H9 (cell line): ENCODE data around the gene MSANTD2. TPM values are rescaled to one million over a fixed set of nuclear protein-coding genes. Genes with fewer than 3 reads are reported as not detected.

Experiments used
- DNase-seq: peaks from one replicate; pipeline ENCODE4 v3.0.0-alpha.2; 2017
- H2AFZ ChIP-seq: one replicate; pipeline ENCODE4 v1.6.1; 2013; ENCODE audit warnings: mild to moderate bottlenecking, low read length, control low read depth, moderate library complexity
- H2AK5ac ChIP-seq: 2 replicates; pipeline ENCODE4 v1.6.1; 2013; ENCODE audit warnings: low read length, control low read depth, mixed read lengths; ENCODE audit not compliant: insufficient read length
- H2BK120ac ChIP-seq: one replicate; pipeline ENCODE4 v1.6.1; 2013; ENCODE audit warnings: low read depth, mild to moderate bottlenecking, low read length, control low read depth, inconsistent platforms; ENCODE audit not compliant: poor library complexity, severe bottlenecking
- H2BK12ac ChIP-seq: 2 replicates; pipeline ENCODE4 v1.6.1; 2013; ENCODE audit warnings: low read length, control low read depth, mixed read lengths, low read depth; ENCODE audit not compliant: insufficient read length
- H2BK15ac ChIP-seq: 2 replicates; pipeline ENCODE4 v1.6.1; 2013; ENCODE audit warnings: low read depth, low read length, control low read depth
- H2BK20ac ChIP-seq: one replicate; pipeline ENCODE4 v1.6.1; 2013; ENCODE audit warnings: low read depth, mild to moderate bottlenecking, low read length, control low read depth, inconsistent platforms; ENCODE audit not compliant: poor library complexity, severe bottlenecking
- H2BK5ac ChIP-seq: 2 replicates; pipeline ENCODE4 v1.6.1; 2013; ENCODE audit warnings: low read length, control low read depth, mixed read lengths; ENCODE audit not compliant: insufficient read length
- H3K14ac ChIP-seq: 2 replicates; pipeline ENCODE4 v1.6.1; 2013; ENCODE audit warnings: low read length, control low read depth; ENCODE audit not compliant: insufficient read depth
- H3K18ac ChIP-seq: 2 replicates; pipeline ENCODE4 v1.6.1; 2013; ENCODE audit warnings: low read depth, mild to moderate bottlenecking, mixed read lengths, low read length, control low read depth; ENCODE audit not compliant: insufficient read length
- H3K23ac ChIP-seq: 2 replicates; pipeline ENCODE4 v1.6.1; 2013; ENCODE audit warnings: low read length, control low read depth, mixed read lengths, low read depth; ENCODE audit not compliant: insufficient read length
- H3K23me2 ChIP-seq: 2 replicates; pipeline ENCODE4 v1.6.1; 2013; ENCODE audit warnings: low read depth, mild to moderate bottlenecking, mixed read lengths, low read length, control low read depth; ENCODE audit not compliant: insufficient read length, poor library complexity, severe bottlenecking
- H3K27ac ChIP-seq: 2 replicates; pipeline ENCODE4 v1.5.1; 2013; ENCODE audit warnings: low read length, control low read depth, mixed read lengths, low read depth; ENCODE audit not compliant: insufficient read length
- H3K27me3 ChIP-seq: 2 replicates; pipeline ENCODE4 v1.6.1; 2013; ENCODE audit warnings: low read length, control low read depth, inconsistent platforms; ENCODE audit not compliant: insufficient read depth
- H3K4ac ChIP-seq: 2 replicates; pipeline ENCODE4 v1.6.1; 2013; ENCODE audit warnings: low read depth, mild to moderate bottlenecking, control low read depth, inconsistent platforms, low read length, moderate library complexity
- H3K4me1 ChIP-seq: 2 replicates; pipeline ENCODE4 v1.6.1; 2013; ENCODE audit warnings: low read length, control low read depth, inconsistent platforms; ENCODE audit not compliant: insufficient read depth
- H3K4me2 ChIP-seq: 2 replicates; pipeline ENCODE4 v1.6.1; 2013; ENCODE audit warnings: low read length, control low read depth, mixed read lengths; ENCODE audit not compliant: insufficient read length, insufficient read depth
- H3K56ac ChIP-seq: 2 replicates; pipeline ENCODE4 v1.6.1; 2013; ENCODE audit warnings: low read depth, mild to moderate bottlenecking, mixed read lengths, low read length, control low read depth; ENCODE audit not compliant: insufficient read length
- H3K79me1 ChIP-seq: 2 replicates; pipeline ENCODE4 v1.6.1; 2013; ENCODE audit warnings: low read depth, mild to moderate bottlenecking, moderate library complexity, low read length, control low read depth, inconsistent platforms; ENCODE audit not compliant: insufficient read depth, poor library complexity, severe bottlenecking
- H3K79me2 ChIP-seq: 2 replicates; pipeline ENCODE4 v1.6.1; 2013; ENCODE audit warnings: low read length, control low read depth, inconsistent platforms; ENCODE audit not compliant: insufficient read depth
- H3K9ac ChIP-seq: 2 replicates; pipeline ENCODE4 v1.6.1; 2013; ENCODE audit warnings: low read length, control low read depth, mixed read lengths; ENCODE audit not compliant: insufficient read length; ENCODE audit errors: extremely low read depth
- H3K9me3 ChIP-seq: one replicate; pipeline ENCODE4 v1.6.1; 2013; ENCODE audit warnings: low read depth, low read length, inconsistent platforms; ENCODE audit not compliant: control insufficient read depth
- H3T11ph ChIP-seq: one replicate; pipeline ENCODE4 v1.6.1; 2013; ENCODE audit warnings: mild to moderate bottlenecking, low read length, control low read depth, inconsistent platforms
- H4K20me1 ChIP-seq: one replicate; pipeline ENCODE4 v1.6.1; 2013; ENCODE audit not compliant: control insufficient read depth, insufficient read length, insufficient read depth
- H4K5ac ChIP-seq: 2 replicates; pipeline ENCODE4 v1.6.1; 2013; ENCODE audit warnings: low read depth, mild to moderate bottlenecking, mixed read lengths, low read length, control low read depth; ENCODE audit not compliant: insufficient read length
- H4K8ac ChIP-seq: replicated peaks from 2 replicates; pipeline ENCODE4 v1.6.1; 2013; ENCODE audit warnings: low read length, control low read depth, mixed read lengths, low read depth; ENCODE audit not compliant: insufficient read length
- H4K91ac ChIP-seq: 2 replicates; pipeline ENCODE4 v1.6.1; 2013; ENCODE audit warnings: low read depth, mild to moderate bottlenecking, moderate library complexity, mixed read lengths, low read length, control low read depth; ENCODE audit not compliant: insufficient read length
- H3K27ac Mint-ChIP-seq, 3 experiments: 2 replicates in 2 of 3; 3 replicates in 1 of 3; pipeline ENCODE4 v1.8.0; 2020 to 2021; ENCODE audit warnings: mixed read lengths in 3 of 3, mild to moderate bottlenecking in 1 of 3, moderate library complexity in 1 of 3
- H3K27me3 Mint-ChIP-seq: 2 replicates; pipeline ENCODE4 v1.8.0; 2021; ENCODE audit warnings: low read depth, mild to moderate bottlenecking, moderate library complexity, mixed read lengths
- H3K36me3 Mint-ChIP-seq, 3 experiments: 2 replicates in 2 of 3; 3 replicates in 1 of 3; pipeline ENCODE4 v1.8.0; 2020 to 2021; ENCODE audit warnings: low read depth in 3 of 3, mixed read lengths in 3 of 3; ENCODE audit not compliant: insufficient read depth in 1 of 3
- H3K4me1 Mint-ChIP-seq, 2 experiments: 2 replicates each; pipeline ENCODE4 v1.8.0; 2020; ENCODE audit warnings: mixed read lengths in 2 of 2
- H3K4me3 Mint-ChIP-seq, 2 experiments: 2 replicates in 1 of 2; 3 replicates in 1 of 2; pipeline ENCODE4 v1.8.0; 2020 to 2021; ENCODE audit warnings: mild to moderate bottlenecking in 2 of 2, mixed read lengths in 2 of 2, moderate library complexity in 1 of 2
- H3K9me3 Mint-ChIP-seq, 2 experiments: 2 replicates in 1 of 2; 3 replicates in 1 of 2; pipeline ENCODE4 v1.8.0; 2020; ENCODE audit warnings: mild to moderate bottlenecking in 2 of 2, mixed read lengths in 2 of 2, moderate library complexity in 1 of 2
- WGBS: extraction: QIAGEN DNeasy Blood & Tissue Kit; methylation state at CpG from one replicate; pipeline ENCODE4 v1.1.7; 2013; ENCODE audit warnings: missing lambda C conversion rate, low lambda C conversion rate, mixed read lengths; ENCODE audit not compliant: insufficient read length; ENCODE audit errors: extremely low coverage; 5-methylcytosine and 5-hydroxymethylcytosine counted together
- total RNA-seq: library from RNA; stranded (reverse); gene quantifications from 2 replicates; pipeline ENCODE4 v1.2.1, GENCODE V29; 2021
- TF ChIP-seq, protein P1 (sequence below): fragments of 200-600 bp; sonication (generic); conservative IDR thresholded peaks from 3 replicates; pipeline ENCODE4 v1.8.0; 2021; ENCODE audit warnings: antibody characterized with exemption, mild to moderate bottlenecking

Gene MSANTD2
- total RNA-seq, 1 experiment from 2014 or later, result 18.1 TPM

- H3K4ac ChIP-seq, result no peak overlapping the region
- no peak overlapping the region; the same call in 1 of the 2 replicates for H3K14ac ChIP-seq
- no peaks in the 10 kb centered on the region for H3K23me2 ChIP-seq
- H2AK5ac ChIP-seq, result no peak overlapping the region
- no peak overlapping the region for H2BK5ac ChIP-seq
- peaks cover 11% of the 10 kb centered on the region for H3K4me1 ChIP-seq
- H3T11ph ChIP-seq, result no peak overlapping the region
- H3K27me3 Mint-ChIP-seq, result peaks cover 56% of the 10 kb centered on the region
- no CpG with 5 or more reads among the region's 14 CpGs for WGBS
- DNase-seq, result peak; percentile 33
- no peak overlapping the region for H3K23ac ChIP-seq
- H2BK120ac ChIP-seq, result no peak overlapping the region
- TF ChIP-seq, protein P1, sequence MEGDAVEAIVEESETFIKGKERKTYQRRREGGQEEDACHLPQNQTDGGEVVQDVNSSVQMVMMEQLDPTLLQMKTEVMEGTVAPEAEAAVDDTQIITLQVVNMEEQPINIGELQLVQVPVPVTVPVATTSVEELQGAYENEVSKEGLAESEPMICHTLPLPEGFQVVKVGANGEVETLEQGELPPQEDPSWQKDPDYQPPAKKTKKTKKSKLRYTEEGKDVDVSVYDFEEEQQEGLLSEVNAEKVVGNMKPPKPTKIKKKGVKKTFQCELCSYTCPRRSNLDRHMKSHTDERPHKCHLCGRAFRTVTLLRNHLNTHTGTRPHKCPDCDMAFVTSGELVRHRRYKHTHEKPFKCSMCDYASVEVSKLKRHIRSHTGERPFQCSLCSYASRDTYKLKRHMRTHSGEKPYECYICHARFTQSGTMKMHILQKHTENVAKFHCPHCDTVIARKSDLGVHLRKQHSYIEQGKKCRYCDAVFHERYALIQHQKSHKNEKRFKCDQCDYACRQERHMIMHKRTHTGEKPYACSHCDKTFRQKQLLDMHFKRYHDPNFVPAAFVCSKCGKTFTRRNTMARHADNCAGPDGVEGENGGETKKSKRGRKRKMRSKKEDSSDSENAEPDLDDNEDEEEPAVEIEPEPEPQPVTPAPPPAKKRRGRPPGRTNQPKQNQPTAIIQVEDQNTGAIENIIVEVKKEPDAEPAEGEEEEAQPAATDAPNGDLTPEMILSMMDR, result no peak
- H4K20me1 ChIP-seq, result no peaks in the 10 kb centered on the region
- H4K8ac ChIP-seq, result no peak overlapping the region
- H2BK15ac ChIP-seq, result no peak overlapping the region
- H3K79me2 ChIP-seq, result no peaks in the 10 kb centered on the region
- no peaks in the 10 kb centered on the region for H3K9me3 ChIP-seq
- H2AFZ ChIP-seq, result no peak overlapping the region
- peaks cover 42 to 47% of the 10 kb centered on the region in 2 experiments for H3K4me1 Mint-ChIP-seq
- H4K5ac ChIP-seq, result no peak overlapping the region
- H3K4me2 ChIP-seq, result peak overlapping the region; percentile 30
- H3K9ac ChIP-seq, result no peak overlapping the region
- H3K9me3 Mint-ChIP-seq, result no peaks in the 10 kb centered on the region; a peak in 1 of 5 replicates
- H3K18ac ChIP-seq, result no peak overlapping the region
- H3K27ac ChIP-seq, result no peak overlapping the region
- peaks cover 19% of the 10 kb centered on the region; the same call in 1 of the 2 replicates for H3K27me3 ChIP-seq
- H3K36me3 Mint-ChIP-seq, result no peaks in the 10 kb centered on the region; a peak in 1 of 7 replicates
- H2BK12ac ChIP-seq, result no peak overlapping the region
- H3K27ac Mint-ChIP-seq, result no peak overlapping the region
- H3K56ac ChIP-seq, result no peak overlapping the region
- peak overlapping the region in 1 of 2 experiments; percentile 27; a peak in 1 of 5 replicates for H3K4me3 Mint-ChIP-seq
- H4K91ac ChIP-seq, result no peak overlapping the region
- H2BK20ac ChIP-seq, result no peak overlapping the region
- H3K79me1 ChIP-seq, result no peaks in the 10 kb centered on the region
These were observed 75.1 kb downstream of the MSANTD2 start for GRCh38 chr11:124724979-124725718.
